ENCODE measurements around the gene SNCAIP.

DNA sequence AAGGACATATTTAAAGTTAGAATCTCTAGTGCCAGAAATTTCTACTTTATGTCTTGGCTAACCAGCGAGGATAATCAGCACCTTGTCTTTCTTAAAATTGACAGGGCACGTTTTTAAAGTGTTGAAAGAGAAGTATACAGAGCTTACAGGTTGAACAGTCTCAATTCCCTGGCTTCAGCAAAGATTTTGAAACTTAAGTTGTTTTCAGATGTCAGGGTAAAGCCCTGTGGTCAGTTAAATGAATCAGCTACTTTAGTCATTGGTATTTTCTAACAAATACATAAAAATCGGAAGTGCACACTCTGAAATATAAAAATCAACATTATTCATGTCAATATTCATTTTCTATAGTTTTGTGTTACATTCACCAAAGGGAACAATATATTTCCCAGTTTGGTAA, 29.1 kb downstream of the SNCAIP start:
- TF ChIP-seq, protein P1, sequence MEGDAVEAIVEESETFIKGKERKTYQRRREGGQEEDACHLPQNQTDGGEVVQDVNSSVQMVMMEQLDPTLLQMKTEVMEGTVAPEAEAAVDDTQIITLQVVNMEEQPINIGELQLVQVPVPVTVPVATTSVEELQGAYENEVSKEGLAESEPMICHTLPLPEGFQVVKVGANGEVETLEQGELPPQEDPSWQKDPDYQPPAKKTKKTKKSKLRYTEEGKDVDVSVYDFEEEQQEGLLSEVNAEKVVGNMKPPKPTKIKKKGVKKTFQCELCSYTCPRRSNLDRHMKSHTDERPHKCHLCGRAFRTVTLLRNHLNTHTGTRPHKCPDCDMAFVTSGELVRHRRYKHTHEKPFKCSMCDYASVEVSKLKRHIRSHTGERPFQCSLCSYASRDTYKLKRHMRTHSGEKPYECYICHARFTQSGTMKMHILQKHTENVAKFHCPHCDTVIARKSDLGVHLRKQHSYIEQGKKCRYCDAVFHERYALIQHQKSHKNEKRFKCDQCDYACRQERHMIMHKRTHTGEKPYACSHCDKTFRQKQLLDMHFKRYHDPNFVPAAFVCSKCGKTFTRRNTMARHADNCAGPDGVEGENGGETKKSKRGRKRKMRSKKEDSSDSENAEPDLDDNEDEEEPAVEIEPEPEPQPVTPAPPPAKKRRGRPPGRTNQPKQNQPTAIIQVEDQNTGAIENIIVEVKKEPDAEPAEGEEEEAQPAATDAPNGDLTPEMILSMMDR (IDR thresholded peaks at IDR 0.05; ENCODE audit: low read length): no peak
- no peak for TF ChIP-seq EZH2 (IDR thresholded peaks at IDR 0.05; ENCODE audit: borderline replicate concordance, low read length)

All from OCI-LY1 (cell line).